B cell (primary cell): ENCODE results near the gene SUSD4.

ENCODE experiments used
- CTCF ChIP-seq: fragments of 200-600 bp; IDR thresholded peaks from one replicate; pipeline ENCODE4 v1.8.0; 2022; ENCODE audit warnings: antibody characterized with exemption, mild to moderate bottlenecking
- EZH2 ChIP-seq: IDR thresholded peaks from 2 replicates; pipeline ENCODE4 v1.6.1; 2012; ENCODE audit warnings: borderline replicate concordance, low read depth, mild to moderate bottlenecking, moderate library complexity, low read length; ENCODE audit not compliant: insufficient read depth, poor library complexity, severe bottlenecking

DNA sequence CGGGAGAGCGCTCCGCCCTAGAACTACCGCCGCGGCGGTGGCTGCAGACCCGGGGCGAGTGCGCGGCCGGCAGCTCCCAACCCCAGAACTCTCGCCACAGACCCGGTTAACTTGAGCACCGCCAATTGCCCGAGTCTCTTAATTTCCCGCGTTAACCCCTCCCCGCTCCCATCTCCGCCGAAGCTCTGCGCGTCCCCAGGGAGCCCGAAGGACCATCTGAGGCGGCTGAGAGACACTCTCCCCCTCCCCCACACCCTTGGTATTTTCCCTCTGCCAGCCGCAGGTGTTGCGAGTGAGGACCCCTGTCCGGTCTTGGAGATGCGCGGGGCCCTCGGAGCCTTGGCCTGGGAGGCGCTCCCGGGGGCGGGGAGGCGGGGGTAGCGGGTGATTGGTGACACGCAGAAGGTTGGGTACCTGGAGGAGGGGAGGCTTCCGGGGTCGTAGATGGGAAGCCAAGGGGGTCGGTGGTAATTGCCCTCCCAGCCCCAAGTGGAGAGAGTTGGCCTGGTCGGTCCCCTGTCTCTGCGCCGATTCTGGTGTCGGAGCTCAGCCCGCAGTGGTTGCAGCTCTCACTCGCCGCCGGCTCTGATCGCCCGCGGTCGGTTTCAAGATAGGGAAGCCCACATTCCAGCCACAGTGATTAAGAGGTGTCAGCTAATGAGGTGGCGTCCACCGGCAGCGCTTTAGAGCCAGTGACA, 858 bp upstream of the SUSD4 start:
- TF ChIP-seq CTCF (no peak), EZH2 (no peak)
